HepG2 (cell line): Measurements from ENCODE around the gene PIK3C3.

Source experiments
- CTCF ChIP-seq: sonication (generic); formaldehyde crosslinking; IDR thresholded peaks from 2 replicates; pipeline ENCODE4 v1.5.0; 2020; ENCODE audit warnings: mild to moderate bottlenecking, missing genetic modification reagents, moderate library complexity
- GLI4 ChIP-seq: sonication (generic); formaldehyde crosslinking; IDR thresholded peaks from 2 replicates; pipeline ENCODE4 v1.5.1; 2020; ENCODE audit warnings: missing genetic modification reagents, mild to moderate bottlenecking, moderate library complexity, borderline replicate concordance
- ZBTB7A ChIP-seq: sonication (generic); formaldehyde crosslinking; IDR thresholded peaks from 2 replicates; pipeline ENCODE4 v1.8.0; 2022; ENCODE audit warnings: mild to moderate bottlenecking, missing genetic modification reagents
- ZMAT5 ChIP-seq: sonication (generic); formaldehyde crosslinking; IDR thresholded peaks from 2 replicates; pipeline ENCODE4 v1.5.0; 2020; ENCODE audit warnings: mild to moderate bottlenecking, low read depth, missing genetic modification reagents, borderline replicate concordance
- ZNF34 ChIP-seq: sonication (generic); formaldehyde crosslinking; IDR thresholded peaks from 2 replicates; pipeline ENCODE4 v1.4.0; 2020; ENCODE audit warnings: mild to moderate bottlenecking, missing genetic modification reagents, borderline replicate concordance
- ZNF354B ChIP-seq: sonication (generic); formaldehyde crosslinking; IDR thresholded peaks from 2 replicates; pipeline ENCODE4 v1.8.0; 2022; ENCODE audit warnings: mild to moderate bottlenecking, missing genetic modification reagents

GRCh38 chr18:41969881-41970280, 14.8 kb downstream of the PIK3C3 start:
- TF ChIP-seq ZMAT5 (CRISPR knock-in tag) (no peak), CTCF (CRISPR knock-in tag) (no peak), ZNF354B (no peak), ZBTB7A (CRISPR knock-in tag) (no peak), GLI4 (CRISPR knock-in tag) (no peak), ZNF34 (no peak)
